ENCODE data around the gene MREG. TPM values are rescaled to one million over a fixed set of nuclear protein-coding genes. Genes with fewer than 3 reads are reported as not detected.

Gene MREG
- total RNA-seq, 1 donor: 4.3 TPM

DNA sequence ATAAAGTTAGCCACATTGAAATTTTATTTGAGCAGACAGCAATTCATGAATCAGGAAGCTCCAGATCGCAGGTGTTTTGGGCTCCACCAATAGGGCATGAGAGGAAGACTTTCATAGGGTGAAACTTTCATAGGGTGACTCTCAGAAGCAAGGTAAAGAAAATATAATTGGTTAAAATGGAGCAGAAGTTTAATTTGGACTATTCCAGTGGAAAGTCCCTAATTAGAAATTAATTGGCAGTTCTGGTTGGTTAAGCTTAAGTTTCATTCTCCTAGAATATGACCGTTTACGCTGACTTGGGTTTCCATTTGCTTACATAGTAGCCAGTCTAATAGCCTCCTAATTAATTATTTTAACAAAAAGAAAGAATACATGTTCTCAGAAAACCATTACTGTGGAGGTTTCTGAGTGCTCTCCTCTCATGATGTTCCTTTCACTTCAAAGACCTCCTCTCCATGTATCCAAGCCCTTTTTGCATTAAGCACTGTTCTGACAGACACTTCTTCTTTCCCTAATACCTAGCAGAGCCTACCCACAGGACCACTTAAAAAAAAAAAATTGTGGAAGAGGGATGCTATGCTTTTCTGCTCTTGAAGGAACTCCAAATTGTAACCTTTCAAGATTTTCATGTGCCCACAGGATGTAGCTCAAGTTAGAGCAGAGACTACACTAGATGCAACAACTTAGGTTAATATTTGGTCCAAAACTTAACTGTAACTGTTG, 99.1 kb downstream of the MREG start:
- no peak for DNase-seq (ENCODE audit: low read depth)
- TF ChIP-seq, protein P1, sequence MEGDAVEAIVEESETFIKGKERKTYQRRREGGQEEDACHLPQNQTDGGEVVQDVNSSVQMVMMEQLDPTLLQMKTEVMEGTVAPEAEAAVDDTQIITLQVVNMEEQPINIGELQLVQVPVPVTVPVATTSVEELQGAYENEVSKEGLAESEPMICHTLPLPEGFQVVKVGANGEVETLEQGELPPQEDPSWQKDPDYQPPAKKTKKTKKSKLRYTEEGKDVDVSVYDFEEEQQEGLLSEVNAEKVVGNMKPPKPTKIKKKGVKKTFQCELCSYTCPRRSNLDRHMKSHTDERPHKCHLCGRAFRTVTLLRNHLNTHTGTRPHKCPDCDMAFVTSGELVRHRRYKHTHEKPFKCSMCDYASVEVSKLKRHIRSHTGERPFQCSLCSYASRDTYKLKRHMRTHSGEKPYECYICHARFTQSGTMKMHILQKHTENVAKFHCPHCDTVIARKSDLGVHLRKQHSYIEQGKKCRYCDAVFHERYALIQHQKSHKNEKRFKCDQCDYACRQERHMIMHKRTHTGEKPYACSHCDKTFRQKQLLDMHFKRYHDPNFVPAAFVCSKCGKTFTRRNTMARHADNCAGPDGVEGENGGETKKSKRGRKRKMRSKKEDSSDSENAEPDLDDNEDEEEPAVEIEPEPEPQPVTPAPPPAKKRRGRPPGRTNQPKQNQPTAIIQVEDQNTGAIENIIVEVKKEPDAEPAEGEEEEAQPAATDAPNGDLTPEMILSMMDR (IDR thresholded peaks at IDR 0.05; ENCODE audit: insufficient read depth, low read depth, low read length): no peak

DNA sequence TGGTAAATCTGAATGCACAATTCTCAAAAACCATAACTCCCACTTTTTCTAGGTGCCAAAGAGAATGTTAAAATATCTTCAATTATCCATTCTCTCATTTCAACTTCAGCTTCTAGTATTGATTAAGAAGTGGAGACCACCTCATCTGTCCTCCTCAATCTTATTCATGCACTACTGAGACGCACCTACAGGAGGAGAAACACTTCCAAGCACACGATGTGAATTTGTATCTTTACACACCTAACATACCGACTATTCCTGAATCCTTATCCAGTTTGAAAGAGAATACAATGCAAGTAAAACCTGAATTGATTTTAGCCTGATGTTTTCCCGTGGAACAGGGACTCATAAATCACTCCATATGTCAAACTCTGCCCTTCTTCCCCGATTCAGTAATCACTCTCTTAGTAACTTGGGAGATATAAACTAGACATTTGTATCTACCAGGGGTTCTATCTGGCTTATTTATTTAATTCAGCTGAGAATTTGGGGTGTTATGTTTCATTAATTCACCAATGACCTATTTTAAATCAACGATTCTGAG, 101.0 kb downstream of the MREG start:
- DNase-seq (ENCODE audit: low read depth): no peak

More for the DNA sequence above, 99.1 kb downstream of the MREG start:
- H3K4me3 ChIP-seq (ENCODE audit: low read depth, low read length): no peak overlapping the region

DNA sequence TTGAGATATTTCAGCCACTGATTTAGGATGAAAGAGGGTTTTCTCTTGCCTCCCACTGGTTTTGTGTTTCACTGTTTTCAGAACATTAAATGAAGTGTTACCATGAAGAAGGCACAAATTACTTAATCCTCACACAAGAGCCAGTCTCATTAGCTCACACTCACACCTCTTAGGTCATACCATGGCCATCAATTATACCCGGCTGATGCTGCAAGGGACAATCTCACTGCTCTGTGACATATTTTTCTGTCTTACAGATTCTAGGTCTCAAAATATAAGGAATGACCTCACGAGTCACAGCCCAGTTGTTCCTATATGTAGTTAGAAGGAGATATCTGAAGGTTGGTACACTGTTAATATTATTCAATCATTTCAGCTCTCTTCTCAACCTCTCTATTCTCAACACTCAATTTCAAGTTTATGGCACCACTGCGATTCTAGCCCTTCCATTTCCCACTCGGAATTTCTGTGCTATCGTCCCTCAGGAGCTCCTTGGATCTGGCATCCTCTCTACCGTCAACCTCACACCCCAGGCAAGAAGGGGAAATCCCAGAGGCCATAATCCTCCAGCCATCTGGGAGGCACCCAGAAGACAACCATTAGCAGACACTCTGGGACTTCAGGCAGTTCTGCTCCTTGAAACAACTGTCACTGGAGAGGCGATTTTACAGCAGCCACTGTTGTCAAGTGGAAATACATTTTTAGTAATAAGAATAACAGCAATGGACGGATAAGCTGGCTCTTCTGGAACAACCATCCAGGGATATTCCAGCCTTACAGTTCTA, 101.9 kb downstream of the MREG start:
- H3K4me3 ChIP-seq (ENCODE audit: low read depth, low read length): no peak overlapping the region
- TF ChIP-seq, protein P1 (IDR thresholded peaks at IDR 0.05; ENCODE audit: insufficient read depth, low read depth, low read length): no peak
- no peak for DNase-seq (ENCODE audit: low read depth)

More for the DNA sequence above, 101.0 kb downstream of the MREG start:
- H3K4me3 ChIP-seq (ENCODE audit: low read depth, low read length): no peak overlapping the region
- TF ChIP-seq, protein P1 (IDR thresholded peaks at IDR 0.05; ENCODE audit: insufficient read depth, low read depth, low read length): peak; percentile 20

DNA sequence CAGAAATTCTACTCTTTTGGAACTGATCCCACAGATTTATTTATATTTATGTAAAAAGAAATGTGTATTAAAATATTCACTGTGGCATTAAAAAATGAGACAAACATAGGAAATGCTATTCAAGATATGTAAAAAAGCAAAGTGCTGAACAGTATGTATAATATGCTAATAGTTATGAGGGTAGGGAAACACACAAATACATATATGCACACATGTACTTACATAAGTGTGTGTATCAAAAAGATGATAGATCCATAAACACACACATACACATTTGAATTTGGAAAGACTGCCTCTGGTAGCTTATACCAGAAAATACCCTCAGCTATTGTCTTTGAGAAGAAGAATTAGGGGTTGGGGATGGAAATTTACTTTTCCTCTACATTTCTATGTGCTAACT, 103.2 kb downstream of the MREG start:
- TF ChIP-seq, protein P1 (IDR thresholded peaks at IDR 0.05; ENCODE audit: insufficient read depth, low read depth, low read length): no peak
- no peak for DNase-seq (ENCODE audit: low read depth)
- H3K4me3 ChIP-seq (ENCODE audit: low read depth, low read length): no peak overlapping the region

DNA sequence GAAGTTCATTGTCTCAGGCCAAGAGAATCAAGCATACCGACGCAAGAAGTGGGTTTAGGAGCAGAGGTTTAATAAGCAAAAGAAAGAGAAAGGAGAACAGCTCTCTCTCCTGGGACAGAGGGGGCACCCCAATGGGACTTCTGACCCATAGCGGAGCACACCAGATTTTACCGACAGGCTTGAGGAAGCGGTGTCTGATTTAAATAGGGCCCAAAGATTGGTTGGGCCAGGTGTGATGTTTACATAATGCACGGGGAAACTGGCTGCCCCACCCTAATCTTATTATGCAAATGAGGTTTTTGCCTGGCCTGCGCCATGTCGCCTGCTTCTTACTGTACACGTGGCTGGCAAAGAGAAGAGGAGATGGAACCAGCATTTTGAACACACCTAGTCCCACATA, 106.2 kb downstream of the MREG start:
- no peak overlapping the region for H3K4me3 ChIP-seq (ENCODE audit: low read depth, low read length)
- TF ChIP-seq, protein P1 (IDR thresholded peaks at IDR 0.05; ENCODE audit: insufficient read depth, low read depth, low read length): no peak
- DNase-seq (ENCODE audit: low read depth): no peak

DNA sequence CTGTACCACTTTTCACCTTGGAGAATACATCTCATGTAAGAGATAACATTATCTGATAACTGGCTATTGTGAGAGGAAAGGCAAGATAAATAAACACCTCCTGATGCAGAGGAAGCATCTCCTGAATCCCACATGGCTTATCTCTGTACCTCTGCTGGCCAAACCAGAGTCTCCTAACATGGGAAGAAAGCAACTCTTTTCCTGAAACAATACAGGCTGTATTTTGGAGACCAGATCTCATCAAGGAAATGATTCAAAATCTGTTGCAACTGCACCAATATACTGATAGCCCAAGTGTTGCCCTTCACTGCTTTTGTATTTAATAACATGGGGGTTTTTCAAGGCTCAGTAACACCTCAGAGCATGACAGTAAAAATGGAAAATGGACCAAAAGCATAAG, 106.9 kb downstream of the MREG start:
- TF ChIP-seq, protein P1 (IDR thresholded peaks at IDR 0.05; ENCODE audit: insufficient read depth, low read depth, low read length): no peak
- H3K4me3 ChIP-seq (ENCODE audit: low read depth, low read length): no peak overlapping the region
- DNase-seq (ENCODE audit: low read depth): no peak
